Activated naive CD8-positive, alpha-beta T cell treated with anti-CD3 and anti-CD28 coated beads, Interleukin-2, amount 10 ng/mL, durations not matched to agents 7 days and 5 days (primary cell): ENCODE measurements around the gene SRPK1. TPM values are rescaled to one million over a fixed set of nuclear protein-coding genes. Genes with fewer than 3 reads are reported as not detected.
A peak's percentile ranks its signal among the peaks of the same experiment; 100 is the strongest.

Source experiments
- ATAC-seq: fragments of 150-1000 bp; cut with Tn5 transposase; one replicate; pipeline ENCODE4 v1.10.0; 2021; ENCODE audit warnings: low read depth, moderate library complexity
- POLR2A ChIA-PET: fragments of 350-600 bp; sonication (Branson Sonifier 250); formaldehyde crosslinking; loops from one replicate; lab custom pipeline; 2021; ENCODE audit warnings: antibody characterized with exemption; lab: Charles Lee
- DNase-seq: peaks from one replicate; pipeline ENCODE4 v3.0.0; 2021
- H3K27ac Mint-ChIP-seq: one replicate; pipeline ENCODE4 v1.8.0; 2022; ENCODE audit warnings: mild to moderate bottlenecking, mixed read lengths
- H3K27me3 Mint-ChIP-seq: one replicate; pipeline ENCODE4 v1.8.0; 2022; ENCODE audit warnings: mild to moderate bottlenecking, moderate library complexity, mixed read lengths
- H3K36me3 Mint-ChIP-seq: one replicate; pipeline ENCODE4 v1.8.0; 2021; ENCODE audit warnings: mild to moderate bottlenecking, mixed read lengths
- H3K4me1 Mint-ChIP-seq: one replicate; pipeline ENCODE4 v1.8.0; 2021; ENCODE audit warnings: mixed read lengths
- H3K4me3 Mint-ChIP-seq: one replicate; pipeline ENCODE4 v1.8.0; 2022; ENCODE audit warnings: mild to moderate bottlenecking, moderate library complexity, mixed read lengths
- H3K9me3 Mint-ChIP-seq: one replicate; pipeline ENCODE4 v1.8.0; 2021; ENCODE audit warnings: mixed read lengths
- total RNA-seq, 2 experiments: library from RNA; stranded (reverse); gene quantifications; one replicate each; pipeline ENCODE4 v1.2.3, GENCODE V29; 2021

The SRPK1 gene
- total RNA-seq, result 10 to 100 TPM; 69.1 to 73.6 TPM

DNA sequence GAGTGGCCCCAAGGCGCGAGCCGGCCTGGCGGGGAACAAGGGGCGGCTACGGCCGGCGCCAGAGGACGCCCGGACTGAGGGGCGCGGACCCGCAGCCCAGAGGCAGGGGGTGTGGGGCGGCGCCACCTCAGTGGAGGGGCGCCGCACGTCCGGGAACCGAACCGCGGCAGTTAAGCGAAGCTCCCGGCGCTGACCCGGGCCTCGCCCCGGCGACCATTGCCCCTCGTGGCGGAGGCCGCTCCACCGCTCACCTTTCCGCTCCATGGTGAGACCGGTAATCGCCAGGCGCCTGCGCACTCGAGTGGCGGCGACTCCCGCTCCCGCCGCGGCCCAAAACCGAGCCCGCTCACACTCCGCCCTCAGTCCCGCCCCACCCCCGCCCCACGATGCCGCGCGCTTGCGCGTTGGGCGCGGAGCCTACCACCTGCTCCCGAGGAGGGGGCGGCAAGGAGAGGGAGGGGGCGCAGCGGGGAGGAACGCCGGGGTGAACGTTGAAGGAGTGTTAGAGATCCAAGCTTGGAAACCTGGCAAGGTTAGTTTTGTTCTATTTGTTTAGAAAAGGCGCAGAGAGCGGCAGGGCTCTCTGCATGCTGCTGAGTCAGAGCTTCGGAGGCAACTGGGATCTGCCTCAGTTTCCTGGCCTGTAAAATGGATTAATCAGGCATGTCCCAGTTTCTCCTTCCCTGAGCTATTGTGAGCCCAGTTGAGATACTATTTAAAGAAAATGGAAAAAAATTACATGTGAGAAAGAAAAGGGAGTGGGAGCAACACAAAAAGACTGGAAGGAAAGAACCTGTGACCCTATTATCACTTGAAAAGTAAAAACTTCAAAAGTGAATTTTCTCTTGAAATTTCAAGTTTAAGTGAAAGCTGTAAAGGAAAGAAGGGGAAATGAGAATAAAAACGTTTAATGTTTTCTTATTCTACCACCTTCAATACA is at the start of gene SRPK1:
SRPK1 (minus strand) TSS at position 306 of the 940 bp plus-strand sequence; CDS start at position 264, 42 bp downstream.
- H3K36me3 Mint-ChIP-seq, result peaks cover 8% of the 10 kb centered on the region
- peaks cover 39% of the 10 kb centered on the region for H3K4me1 Mint-ChIP-seq
- no peaks in the 10 kb centered on the region for H3K9me3 Mint-ChIP-seq
- POLR2A ChIA-PET, result interaction anchor here (0.6 to 1.6 kb wide), 5 partner anchors 106 to 662 kb away, joined by 3 to 5 read pairs (median 3); partner anchors contain the start of genes MAPK14 and ZNF76
- ATAC-seq, result peak; percentile 84
- H3K4me3 Mint-ChIP-seq, result peak within 1 kb of the TSS; percentile 97
- H3K27me3 Mint-ChIP-seq, result no peaks in the 10 kb centered on the region
- H3K27ac Mint-ChIP-seq, result peak within 1 kb of the TSS; percentile 97
- peak; percentile 89 for DNase-seq

DNA sequence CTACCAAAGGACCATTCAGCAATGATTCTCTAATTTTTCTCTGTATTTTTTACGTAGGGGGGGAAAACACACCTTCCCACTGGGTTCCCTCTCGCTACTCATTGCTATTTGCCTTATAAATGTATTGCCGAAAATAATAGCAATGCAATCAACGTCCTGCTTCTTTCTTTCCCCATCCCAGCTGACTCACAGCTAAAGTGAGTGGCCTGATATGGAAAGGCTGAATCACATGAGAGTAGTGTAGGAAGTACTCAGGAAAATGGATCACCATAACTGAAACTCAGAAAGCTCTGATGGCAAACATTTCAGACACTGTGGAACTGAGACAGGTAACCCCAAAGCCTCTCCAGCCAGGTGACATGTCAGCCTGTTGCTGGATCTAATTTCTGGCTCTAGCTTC is 49.3 kb upstream of the SRPK1 start:
- no peak for ATAC-seq
- Mint-ChIP-seq H3K4me1 (no peaks in the 10 kb centered on the region), H3K27me3 (peaks cover 13% of the 10 kb centered on the region), H3K9me3 (no peaks in the 10 kb centered on the region), H3K4me3 (no peak overlapping the region), H3K27ac (no peak overlapping the region), H3K36me3 (no peaks in the 10 kb centered on the region)
- POLR2A ChIA-PET, result no interaction called here
- no peak for DNase-seq

DNA sequence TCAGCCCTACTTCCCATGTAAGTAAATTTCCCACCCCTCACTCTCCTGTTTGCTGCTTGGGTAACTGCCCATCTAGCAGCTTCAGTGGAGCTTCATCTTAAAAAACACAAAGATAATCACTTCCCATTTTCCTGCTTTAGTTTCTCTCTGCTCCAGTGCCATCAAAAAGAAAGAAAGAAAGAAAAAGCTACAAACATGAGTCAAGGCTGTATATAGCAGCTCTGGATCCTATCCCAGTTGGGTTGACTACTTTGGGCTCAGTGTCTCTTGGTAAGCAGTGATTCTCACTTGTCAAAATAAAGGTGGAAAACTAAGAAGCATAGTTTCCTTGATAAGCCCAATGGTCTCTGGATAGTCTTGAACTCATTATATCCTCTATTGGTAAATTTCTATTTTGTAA is 48.7 kb upstream of the SRPK1 start:
- POLR2A ChIA-PET, result no interaction called here
- Mint-ChIP-seq H3K36me3 (no peaks in the 10 kb centered on the region), H3K4me1 (no peaks in the 10 kb centered on the region), H3K4me3 (no peak overlapping the region), H3K27me3 (peaks cover 13% of the 10 kb centered on the region), H3K27ac (no peak overlapping the region), H3K9me3 (no peaks in the 10 kb centered on the region)
- DNase-seq (no peak), ATAC-seq (no peak)

DNA sequence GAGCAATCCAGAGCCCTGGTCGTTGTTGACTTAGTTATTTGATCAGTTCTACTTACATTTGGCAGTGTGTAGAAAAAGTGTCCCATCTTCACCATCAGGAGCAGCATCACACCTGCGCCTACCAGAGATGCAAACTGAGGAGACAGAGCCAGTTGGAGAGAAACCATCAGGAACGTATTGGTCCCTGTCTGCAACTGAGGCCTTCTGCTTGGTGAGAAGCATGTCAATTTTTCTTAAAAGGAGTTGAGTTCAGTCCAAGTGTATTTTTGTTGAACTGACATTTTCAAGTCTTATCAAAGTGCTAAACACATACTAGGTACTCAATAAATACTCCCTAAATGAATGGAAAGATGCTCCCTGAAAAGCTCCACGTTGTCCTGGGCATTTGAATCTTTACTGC is 47.9 kb upstream of the SRPK1 start:
- DNase-seq (no peak), ATAC-seq (no peak)
- Mint-ChIP-seq H3K36me3 (no peaks in the 10 kb centered on the region), H3K27me3 (peaks cover 13% of the 10 kb centered on the region), H3K9me3 (no peaks in the 10 kb centered on the region), H3K4me3 (no peak overlapping the region), H3K27ac (no peak overlapping the region), H3K4me1 (no peaks in the 10 kb centered on the region)
- POLR2A ChIA-PET, result no interaction called here

DNA sequence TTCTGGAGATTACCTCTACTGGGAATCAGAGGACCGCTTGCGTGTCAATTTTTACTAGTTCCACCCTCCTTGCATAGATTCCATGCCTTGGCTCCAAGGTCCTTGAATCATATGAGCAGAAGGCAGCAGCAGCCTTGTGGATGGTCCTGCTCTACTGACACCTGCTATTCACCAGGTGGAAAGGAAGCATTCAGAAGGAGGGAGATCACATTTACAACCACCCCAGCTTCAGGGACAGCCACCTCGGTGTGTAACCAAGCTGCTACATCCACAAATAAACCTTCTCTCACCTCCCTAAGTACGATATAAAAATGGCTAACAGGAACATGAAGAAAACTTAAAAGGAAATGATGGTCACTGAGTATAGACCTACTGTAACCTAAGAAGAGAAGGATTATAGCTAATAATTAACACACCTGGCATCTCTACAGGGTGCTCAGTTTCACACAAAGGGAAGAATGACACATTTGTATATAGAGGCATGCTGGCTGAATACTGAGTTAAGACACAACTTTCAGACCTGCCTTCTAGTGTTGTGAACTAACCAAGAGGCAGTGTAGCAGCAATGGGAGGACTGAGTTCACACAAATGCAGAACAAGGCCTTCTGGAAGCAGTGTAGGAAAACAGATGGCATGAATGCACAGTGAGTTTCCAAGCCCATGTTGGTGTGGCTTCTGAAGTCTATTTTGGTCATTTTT is 46.3 kb upstream of the SRPK1 start:
- no peak overlapping the region for H3K27ac Mint-ChIP-seq
- H3K27me3 Mint-ChIP-seq, result peaks cover 13% of the 10 kb centered on the region
- DNase-seq (no peak), ATAC-seq (no peak)
- POLR2A ChIA-PET, result no interaction called here
- H3K4me1 Mint-ChIP-seq, result no peaks in the 10 kb centered on the region
- H3K4me3 Mint-ChIP-seq, result no peak overlapping the region
- no peaks in the 10 kb centered on the region for H3K36me3 Mint-ChIP-seq
- no peaks in the 10 kb centered on the region for H3K9me3 Mint-ChIP-seq

DNA sequence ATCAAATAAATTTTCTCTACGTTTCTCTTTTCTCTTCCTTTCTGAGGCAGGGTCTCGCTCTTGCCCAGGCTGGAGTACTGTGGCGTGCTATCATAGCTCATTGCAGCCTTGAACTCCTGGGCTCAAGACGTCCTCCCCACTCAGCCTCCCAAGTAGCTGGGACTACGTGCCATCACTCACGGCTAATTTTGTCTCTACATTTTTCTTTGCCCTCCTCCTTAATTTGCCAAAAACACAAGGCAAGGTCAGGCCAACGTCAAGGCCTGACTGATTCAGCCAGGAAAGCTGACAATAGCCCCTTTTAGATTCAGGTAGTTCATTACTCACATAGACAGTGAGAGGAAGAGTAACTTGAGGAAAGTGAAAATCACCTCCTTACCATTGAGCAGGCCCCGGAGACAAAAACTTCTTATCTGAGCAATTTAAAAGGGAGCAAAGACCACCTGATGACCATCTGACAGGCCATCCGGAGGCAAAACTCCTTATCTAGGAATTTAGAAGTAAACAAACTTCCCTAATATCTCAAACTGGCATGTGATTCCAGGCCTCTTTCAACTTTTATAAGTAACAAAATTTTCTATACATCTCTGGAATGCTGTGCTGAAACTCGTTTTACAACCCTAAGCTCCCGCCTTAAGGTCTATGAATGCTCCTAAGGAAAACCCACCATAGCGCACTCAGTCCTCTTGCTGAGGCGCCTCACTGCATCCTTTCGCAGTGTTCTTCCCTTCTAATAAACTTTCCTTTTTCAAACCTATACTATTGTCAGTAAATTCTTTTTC is 42.1 kb upstream of the SRPK1 start:
- H3K9me3 Mint-ChIP-seq, result no peaks in the 10 kb centered on the region
- no peak for DNase-seq
- ATAC-seq, result no peak
- H3K4me1 Mint-ChIP-seq, result no peaks in the 10 kb centered on the region
- POLR2A ChIA-PET, result no interaction called here
- no peak overlapping the region for H3K27ac Mint-ChIP-seq
- H3K36me3 Mint-ChIP-seq, result no peaks in the 10 kb centered on the region
- H3K27me3 Mint-ChIP-seq, result peaks cover 27% of the 10 kb centered on the region
- no peak overlapping the region for H3K4me3 Mint-ChIP-seq

DNA sequence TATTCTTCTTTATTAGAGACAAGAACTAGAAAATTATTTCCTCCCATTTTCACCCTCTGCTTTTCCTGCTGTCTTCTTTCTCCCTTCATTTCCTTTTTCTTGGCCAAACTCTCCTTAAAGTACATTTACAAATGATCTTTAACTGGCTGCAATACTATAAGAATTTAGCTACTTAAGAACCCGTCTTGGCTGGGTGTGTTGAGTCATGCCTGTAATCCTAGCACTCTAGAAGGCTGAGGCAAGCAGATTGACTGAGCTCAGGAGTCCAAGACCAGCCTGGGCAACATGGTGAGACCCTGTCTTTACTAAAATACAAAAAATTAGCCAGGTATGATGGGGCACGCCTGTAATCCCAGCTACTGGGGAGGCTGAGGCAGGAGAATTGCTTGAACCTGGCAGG is 39.3 kb upstream of the SRPK1 start:
- Mint-ChIP-seq H3K4me3 (no peak overlapping the region), H3K4me1 (no peaks in the 10 kb centered on the region), H3K27ac (no peak overlapping the region), H3K36me3 (no peaks in the 10 kb centered on the region), H3K9me3 (no peaks in the 10 kb centered on the region), H3K27me3 (peaks cover 26% of the 10 kb centered on the region)
- POLR2A ChIA-PET, result no interaction called here
- ATAC-seq (no peak), DNase-seq (no peak)

DNA sequence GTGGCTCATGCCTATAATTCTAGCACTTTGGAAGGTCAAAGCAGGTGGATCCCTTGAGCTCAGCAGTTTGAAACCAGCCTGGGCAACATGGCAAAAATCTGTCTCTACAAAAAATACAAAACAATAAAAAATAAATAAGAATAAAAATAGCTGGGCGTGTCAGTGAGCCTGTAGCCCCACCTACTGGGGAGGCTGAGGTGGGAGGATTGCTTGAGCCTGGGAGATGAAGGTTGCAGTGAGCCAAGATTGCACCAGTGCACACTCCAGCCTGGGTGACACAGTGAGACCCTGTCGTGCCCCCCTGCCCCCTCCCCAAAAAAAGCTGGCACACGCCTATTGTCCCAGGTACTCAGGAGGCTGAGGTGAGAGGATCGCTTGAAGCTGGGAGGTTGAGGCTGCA is 35.1 kb upstream of the SRPK1 start:
- H3K27me3 Mint-ChIP-seq, result peaks cover 26% of the 10 kb centered on the region
- peaks cover 4% of the 10 kb centered on the region for H3K4me1 Mint-ChIP-seq
- H3K27ac Mint-ChIP-seq, result no peak overlapping the region
- DNase-seq, result no peak
- ATAC-seq, result no peak
- H3K36me3 Mint-ChIP-seq, result no peaks in the 10 kb centered on the region
- no peaks in the 10 kb centered on the region for H3K9me3 Mint-ChIP-seq
- POLR2A ChIA-PET, result no interaction called here
- H3K4me3 Mint-ChIP-seq, result no peak overlapping the region

DNA sequence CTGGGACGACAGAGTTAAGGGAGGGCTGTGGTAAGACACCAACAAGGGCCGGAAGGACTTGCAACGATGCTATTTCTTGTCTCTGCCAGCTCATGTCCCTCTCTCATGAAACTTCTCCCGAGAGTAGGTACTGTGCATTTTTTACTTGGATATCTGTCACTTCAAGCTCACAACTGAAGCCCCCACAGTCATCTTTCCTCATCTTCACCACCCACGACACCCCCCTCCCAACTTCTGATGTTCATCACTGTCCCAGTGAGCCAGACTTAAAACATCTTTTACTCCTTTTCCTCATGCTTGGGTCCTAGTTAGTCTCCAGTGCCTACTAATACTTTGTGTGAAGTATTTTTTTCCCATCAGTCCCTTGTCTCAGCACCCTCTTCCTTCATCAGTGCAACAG is 34.6 kb upstream of the SRPK1 start:
- H3K27me3 Mint-ChIP-seq, result peaks cover 26% of the 10 kb centered on the region
- H3K36me3 Mint-ChIP-seq, result no peaks in the 10 kb centered on the region
- no peaks in the 10 kb centered on the region for H3K9me3 Mint-ChIP-seq
- POLR2A ChIA-PET, result no interaction called here
- ATAC-seq (no peak), DNase-seq (no peak)
- H3K4me3 Mint-ChIP-seq, result no peak overlapping the region
- peaks cover 4% of the 10 kb centered on the region for H3K4me1 Mint-ChIP-seq
- no peak overlapping the region for H3K27ac Mint-ChIP-seq

DNA sequence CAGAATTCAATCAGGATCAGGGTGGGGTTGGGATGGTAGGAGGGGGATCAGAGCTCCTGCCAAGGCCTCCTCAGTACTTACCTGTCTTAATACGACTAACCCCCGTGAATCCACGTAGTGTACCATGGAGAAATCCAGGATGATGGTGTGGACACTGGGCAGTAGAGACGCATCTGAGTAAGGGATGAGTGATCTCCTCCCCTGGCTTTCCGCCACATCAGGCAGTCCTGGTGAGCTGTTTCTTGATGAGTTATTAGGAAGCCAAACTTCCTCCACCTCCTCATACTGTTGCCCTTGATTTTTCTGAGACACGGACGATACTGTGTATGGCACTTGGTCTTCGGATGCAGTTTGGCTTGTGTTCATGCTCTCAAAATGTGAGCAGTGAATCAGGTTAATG is 34.2 kb upstream of the SRPK1 start:
- no peak for ATAC-seq
- Mint-ChIP-seq H3K36me3 (no peaks in the 10 kb centered on the region), H3K4me3 (no peak overlapping the region), H3K27me3 (peaks cover 23% of the 10 kb centered on the region), H3K27ac (no peak overlapping the region), H3K9me3 (no peaks in the 10 kb centered on the region), H3K4me1 (peaks cover 4% of the 10 kb centered on the region)
- DNase-seq, result no peak
- POLR2A ChIA-PET, result no interaction called here

DNA sequence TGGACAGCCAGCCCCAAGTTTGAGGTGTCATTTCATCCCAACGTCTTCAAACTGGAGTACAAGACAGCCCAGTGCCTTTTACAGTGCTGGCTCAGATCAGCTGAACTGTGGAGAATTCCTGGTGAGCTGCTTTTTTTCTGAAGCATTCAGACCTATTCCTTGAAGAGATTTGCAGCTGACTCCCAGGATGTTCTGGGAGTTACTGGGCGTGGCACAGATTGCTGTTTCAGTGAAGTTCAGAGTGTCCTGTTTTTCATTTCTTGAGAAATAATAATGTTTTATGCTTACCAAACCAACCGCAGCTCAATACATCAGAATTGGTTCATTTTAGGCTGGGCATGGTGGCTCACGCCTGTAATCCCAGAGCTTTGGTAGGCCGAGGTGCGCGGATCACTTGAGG is 33.4 kb upstream of the SRPK1 start:
- H3K27me3 Mint-ChIP-seq, result peaks cover 20% of the 10 kb centered on the region
- H3K9me3 Mint-ChIP-seq, result no peaks in the 10 kb centered on the region
- H3K4me3 Mint-ChIP-seq, result no peak overlapping the region
- H3K36me3 Mint-ChIP-seq, result no peaks in the 10 kb centered on the region
- peaks cover 4% of the 10 kb centered on the region for H3K4me1 Mint-ChIP-seq
- ATAC-seq, result no peak
- no peak for DNase-seq
- H3K27ac Mint-ChIP-seq, result no peak overlapping the region
- POLR2A ChIA-PET, result no interaction called here

DNA sequence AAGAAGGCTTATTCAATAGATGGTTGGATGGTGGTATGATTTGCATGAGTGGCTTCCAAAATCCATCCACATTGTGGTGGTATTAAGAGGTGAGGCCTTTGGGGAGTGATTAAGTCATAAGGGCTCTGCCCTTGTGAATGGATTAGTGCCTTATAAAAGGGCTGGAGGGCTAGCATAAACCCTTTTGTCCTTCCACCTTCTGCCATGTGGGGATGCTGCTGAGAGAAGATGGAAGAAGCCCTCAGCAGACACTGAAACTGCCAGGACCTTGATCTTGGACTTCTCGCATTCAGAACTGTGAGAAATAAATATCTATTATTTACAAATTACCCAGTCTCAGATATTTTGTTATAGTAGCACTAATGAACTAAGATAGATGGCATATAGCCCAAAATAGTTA is 27.8 kb upstream of the SRPK1 start:
- no peak overlapping the region for H3K27ac Mint-ChIP-seq
- no peaks in the 10 kb centered on the region for H3K9me3 Mint-ChIP-seq
- no peaks in the 10 kb centered on the region for H3K36me3 Mint-ChIP-seq
- DNase-seq (no peak), ATAC-seq (no peak)
- no peak overlapping the region for H3K4me3 Mint-ChIP-seq
- POLR2A ChIA-PET, result no interaction called here
- peaks cover 4% of the 10 kb centered on the region for H3K27me3 Mint-ChIP-seq
- H3K4me1 Mint-ChIP-seq, result peaks cover 4% of the 10 kb centered on the region

DNA sequence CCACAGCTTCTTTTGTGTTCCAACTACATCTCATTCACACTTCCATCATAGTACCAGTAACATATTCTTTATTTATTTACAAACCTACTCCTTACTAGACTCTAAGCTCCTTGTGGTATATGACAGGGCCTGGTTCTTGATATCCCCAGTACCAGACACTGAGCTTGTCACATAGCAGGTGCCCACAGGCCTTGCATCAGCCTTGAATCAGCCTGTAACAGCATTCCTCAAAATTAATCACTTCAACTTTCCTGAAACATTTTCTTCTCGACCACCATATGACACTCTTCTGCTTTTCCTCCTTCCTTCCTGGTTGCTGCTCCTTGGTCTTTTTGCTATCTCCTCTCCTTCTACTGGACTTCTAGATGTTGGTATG is 24.7 kb upstream of the SRPK1 start:
- Mint-ChIP-seq H3K27ac (no peak overlapping the region), H3K4me1 (no peaks in the 10 kb centered on the region), H3K9me3 (peaks cover 4% of the 10 kb centered on the region), H3K27me3 (peaks cover 5% of the 10 kb centered on the region), H3K4me3 (no peak overlapping the region), H3K36me3 (no peaks in the 10 kb centered on the region)
- ATAC-seq (no peak), DNase-seq (no peak)
- POLR2A ChIA-PET, result no interaction called here
